Measurements from ENCODE around the gene CPEB3. TPM values are rescaled to one million over a fixed set of nuclear protein-coding genes. Genes with fewer than 3 reads are reported as not detected.
"Not testable (repeated sequence)": the region's sequence is repeated elsewhere in the genome, so short reads cannot be mapped to it uniquely, and the experiment has no call there.

Gene CPEB3
- total RNA-seq, 1 experiment from 2014 or later, result 0.62 TPM

- Histone ChIP-seq H3K27me3 (ENCODE audit: control insufficient read depth, insufficient read depth, low read length) (no peaks in the 10 kb centered on the region), H3K4me3 (ENCODE audit: insufficient read depth, low read depth, low read length) (no peak overlapping the region), H3K36me3 (replicated peaks; ENCODE audit: control insufficient read depth, insufficient read depth, low read length) (no peaks in the 10 kb centered on the region)
- no peak for DNase-seq
Measured at GRCh38 chr10:92162541-92162940, 128.3 kb downstream of the CPEB3 start.

DNA sequence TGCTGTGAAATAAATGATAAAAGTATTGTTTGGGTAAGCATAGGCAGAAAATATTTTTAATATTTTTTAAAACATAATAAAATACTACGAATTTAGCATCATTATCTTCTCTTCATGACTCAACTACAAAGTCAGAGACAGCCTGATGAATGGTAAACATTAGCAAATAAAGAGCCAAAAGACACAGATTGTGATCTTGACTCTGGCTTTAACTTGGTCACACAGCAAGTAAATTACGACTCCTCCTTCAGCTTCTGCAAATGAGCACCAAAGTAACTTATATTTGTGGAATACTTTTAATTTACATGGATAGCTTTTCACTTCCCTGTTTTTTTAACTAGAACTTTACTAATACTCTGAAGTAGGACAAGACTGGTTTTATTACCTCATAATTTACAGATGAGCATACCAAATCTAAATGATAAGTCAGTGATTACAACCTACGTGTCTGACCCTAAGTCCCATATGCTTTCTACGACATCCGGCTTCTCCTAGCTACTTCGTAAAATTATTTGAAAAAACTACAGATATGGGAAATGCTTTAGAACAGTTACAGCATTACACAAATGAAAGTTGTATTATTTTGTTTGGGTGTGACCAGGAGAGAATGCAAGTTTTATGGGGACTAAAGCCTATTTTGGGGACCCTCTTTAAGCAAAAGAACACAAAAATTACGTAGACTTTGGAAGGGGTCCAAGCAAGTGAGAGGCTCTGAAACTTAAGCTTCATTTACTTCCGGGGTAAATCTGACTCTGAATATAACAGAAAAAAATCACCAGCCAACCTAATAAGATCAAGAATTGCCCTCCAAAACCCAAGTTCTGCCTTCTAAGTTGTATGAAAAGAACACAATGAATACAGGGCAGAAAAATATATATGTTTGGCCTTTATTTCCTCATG is 133.8 kb downstream of the CPEB3 start:
- Histone ChIP-seq H3K36me3 (replicated peaks; ENCODE audit: control insufficient read depth, insufficient read depth, low read length) (no peaks in the 10 kb centered on the region), H3K27me3 (ENCODE audit: control insufficient read depth, insufficient read depth, low read length) (no peaks in the 10 kb centered on the region), H3K4me3 (ENCODE audit: insufficient read depth, low read depth, low read length) (no peak overlapping the region)
- DNase-seq, result no peak

- DNase-seq, result no peak
- H3K36me3 ChIP-seq (replicated peaks; ENCODE audit: control insufficient read depth, insufficient read depth, low read length), result no peaks in the 10 kb centered on the region
- no peaks in the 10 kb centered on the region for H3K27me3 ChIP-seq (ENCODE audit: control insufficient read depth, insufficient read depth, low read length)
- no peak overlapping the region for H3K4me3 ChIP-seq (ENCODE audit: insufficient read depth, low read depth, low read length)
Measured at GRCh38 chr10:92150823-92151222, 140.1 kb downstream of the CPEB3 start.

DNA sequence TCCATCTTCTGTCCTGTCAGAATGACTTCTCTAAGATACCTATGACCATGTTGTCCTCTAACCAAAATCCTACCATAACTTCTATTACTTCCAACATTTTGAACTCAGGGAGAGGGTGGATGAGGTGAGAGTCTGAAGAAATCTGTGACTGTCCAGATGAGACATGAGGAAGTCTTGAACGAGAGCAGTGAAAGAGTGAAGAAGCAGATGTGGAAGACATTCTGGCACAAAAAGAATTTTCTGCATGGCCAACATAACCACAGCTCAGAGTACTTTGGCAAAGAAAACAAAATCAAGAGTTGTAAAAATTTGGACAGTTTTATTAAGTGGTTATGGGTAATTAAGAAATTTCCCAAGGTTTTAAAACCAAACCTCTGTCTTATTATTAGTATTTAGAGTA is 141.6 kb downstream of the CPEB3 start:
- H3K4me3 ChIP-seq (ENCODE audit: insufficient read depth, low read depth, low read length), result no peak overlapping the region
- no peaks in the 10 kb centered on the region for H3K36me3 ChIP-seq (replicated peaks; ENCODE audit: control insufficient read depth, insufficient read depth, low read length)
- no peaks in the 10 kb centered on the region for H3K27me3 ChIP-seq (ENCODE audit: control insufficient read depth, insufficient read depth, low read length)
- DNase-seq, result no peak

DNA sequence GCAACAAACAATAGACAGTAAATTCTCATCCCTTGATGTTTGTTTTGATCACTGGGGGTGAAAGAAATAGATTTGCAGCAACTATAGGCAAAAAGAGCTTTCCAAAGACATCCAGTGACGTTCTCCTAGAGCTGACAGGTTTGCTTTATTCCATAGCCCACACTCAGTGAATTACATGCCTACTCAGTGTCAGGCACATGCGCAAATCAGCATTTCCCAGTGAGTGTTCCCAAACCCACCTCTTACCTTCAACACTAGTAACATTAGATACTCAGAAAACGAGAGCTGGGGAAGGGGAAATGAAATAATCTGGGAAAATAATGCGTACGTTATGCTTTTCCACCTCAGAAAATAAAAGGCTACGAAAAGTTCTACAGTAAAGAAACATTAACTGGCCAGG is 144.1 kb downstream of the CPEB3 start:
- no peaks in the 10 kb centered on the region for H3K27me3 ChIP-seq (ENCODE audit: control insufficient read depth, insufficient read depth, low read length)
- H3K36me3 ChIP-seq (replicated peaks; ENCODE audit: control insufficient read depth, insufficient read depth, low read length), result no peaks in the 10 kb centered on the region
- no peak overlapping the region for H3K4me3 ChIP-seq (ENCODE audit: insufficient read depth, low read depth, low read length)
- DNase-seq, result no peak

DNA sequence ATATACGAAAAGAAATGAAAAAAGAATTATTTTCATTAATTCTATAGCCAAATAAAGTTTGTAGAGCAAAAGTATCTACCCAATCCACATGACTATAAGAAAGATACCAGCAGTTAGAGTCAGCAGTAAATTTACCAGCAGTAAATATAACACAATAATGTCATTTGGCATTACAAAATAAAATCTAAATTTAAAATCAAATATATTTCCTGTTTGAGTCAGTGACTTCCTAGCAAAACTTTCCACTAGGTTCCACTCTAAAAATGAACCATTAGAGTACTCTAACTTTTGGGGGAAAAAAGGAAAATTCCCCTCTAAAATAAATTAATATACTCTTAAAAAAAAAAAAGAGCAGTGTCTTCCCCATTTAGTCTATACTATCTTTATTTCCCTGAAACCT is 144.8 kb downstream of the CPEB3 start:
- DNase-seq, result no peak
- Histone ChIP-seq H3K4me3 (ENCODE audit: insufficient read depth, low read depth, low read length) (no peak overlapping the region), H3K36me3 (replicated peaks; ENCODE audit: control insufficient read depth, insufficient read depth, low read length) (no peaks in the 10 kb centered on the region), H3K27me3 (ENCODE audit: control insufficient read depth, insufficient read depth, low read length) (no peaks in the 10 kb centered on the region)

DNA sequence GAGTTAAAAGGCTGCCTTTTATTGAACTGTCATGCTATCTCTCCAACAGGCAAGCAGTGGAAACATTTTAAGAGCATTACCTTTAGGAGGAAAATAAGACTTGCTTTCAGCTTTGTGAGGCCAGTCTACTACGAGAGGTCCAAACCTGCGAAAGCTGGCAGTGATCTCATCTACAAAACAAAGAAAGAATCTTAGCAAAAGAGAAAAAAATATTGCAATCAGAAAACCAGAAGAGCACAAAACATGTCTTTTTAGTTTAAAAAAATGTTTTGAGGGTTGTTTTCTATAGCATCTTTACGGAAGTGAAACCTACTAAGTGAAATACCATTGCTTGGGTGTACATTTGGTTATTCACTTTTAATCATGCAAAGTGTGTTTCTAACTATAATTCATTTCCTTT is 147.9 kb downstream of the CPEB3 start:
- H3K36me3 ChIP-seq (replicated peaks; ENCODE audit: control insufficient read depth, insufficient read depth, low read length), result no peaks in the 10 kb centered on the region
- no peak overlapping the region for H3K4me3 ChIP-seq (ENCODE audit: insufficient read depth, low read depth, low read length)
- H3K27me3 ChIP-seq (ENCODE audit: control insufficient read depth, insufficient read depth, low read length), result no peaks in the 10 kb centered on the region
- DNase-seq, result no peak

GRCh38 chr10:92142512-92142911 is 148.4 kb downstream of the CPEB3 start:
- H3K4me3 ChIP-seq (ENCODE audit: insufficient read depth, low read depth, low read length), result no peak overlapping the region
- DNase-seq, result no peak
- no peaks in the 10 kb centered on the region for H3K27me3 ChIP-seq (ENCODE audit: control insufficient read depth, insufficient read depth, low read length)

DNA sequence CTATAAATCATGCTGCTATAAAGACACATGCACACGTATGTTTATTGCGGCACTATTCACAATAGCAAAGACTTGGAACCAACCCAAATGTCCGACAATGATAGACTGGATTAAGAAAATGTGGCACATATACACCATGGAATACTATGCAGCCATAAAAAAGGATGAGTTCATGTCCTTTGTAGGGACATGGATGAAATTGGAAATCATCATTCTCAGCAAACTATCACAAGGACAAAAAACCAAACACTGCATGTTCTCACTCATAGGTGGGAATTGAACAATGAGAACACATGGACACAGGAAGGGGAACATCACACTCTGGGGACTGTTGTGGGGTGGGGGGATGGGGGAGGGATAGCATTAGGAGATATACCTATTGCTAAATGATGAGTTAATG is 149.7 kb downstream of the CPEB3 start:
- not testable (repeated sequence) for H3K36me3 ChIP-seq (replicated peaks; ENCODE audit: control insufficient read depth, insufficient read depth, low read length); DNase-seq; H3K4me3 ChIP-seq (ENCODE audit: insufficient read depth, low read depth, low read length); H3K27me3 ChIP-seq (ENCODE audit: control insufficient read depth, insufficient read depth, low read length)

More at GRCh38 chr10:92142512-92142911, 148.4 kb downstream of the CPEB3 start:
- no peaks in the 10 kb centered on the region for H3K36me3 ChIP-seq (replicated peaks; ENCODE audit: control insufficient read depth, insufficient read depth, low read length)

DNA sequence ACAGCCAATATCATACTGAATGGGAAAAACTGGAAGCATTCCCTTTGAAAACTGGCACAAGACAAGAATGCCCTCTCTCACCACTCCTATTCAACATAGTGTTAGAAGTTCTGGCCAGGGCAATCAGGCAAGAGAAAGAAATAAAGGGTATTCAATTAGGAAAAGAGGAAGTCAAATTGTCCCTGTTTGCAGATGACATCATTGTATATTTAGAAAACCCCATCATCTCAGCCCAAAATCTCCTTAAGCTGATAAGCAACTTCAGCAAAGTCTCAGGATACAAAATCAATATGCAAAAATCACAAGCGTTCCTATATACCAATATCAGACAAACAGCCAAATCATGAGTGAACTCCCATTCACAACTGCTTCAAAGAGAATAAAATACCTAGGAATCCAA is 156.8 kb downstream of the CPEB3 start:
- DNase-seq; H3K27me3 ChIP-seq (ENCODE audit: control insufficient read depth, insufficient read depth, low read length); H3K4me3 ChIP-seq (ENCODE audit: insufficient read depth, low read depth, low read length); H3K36me3 ChIP-seq (replicated peaks; ENCODE audit: control insufficient read depth, insufficient read depth, low read length): not testable (repeated sequence)

DNA sequence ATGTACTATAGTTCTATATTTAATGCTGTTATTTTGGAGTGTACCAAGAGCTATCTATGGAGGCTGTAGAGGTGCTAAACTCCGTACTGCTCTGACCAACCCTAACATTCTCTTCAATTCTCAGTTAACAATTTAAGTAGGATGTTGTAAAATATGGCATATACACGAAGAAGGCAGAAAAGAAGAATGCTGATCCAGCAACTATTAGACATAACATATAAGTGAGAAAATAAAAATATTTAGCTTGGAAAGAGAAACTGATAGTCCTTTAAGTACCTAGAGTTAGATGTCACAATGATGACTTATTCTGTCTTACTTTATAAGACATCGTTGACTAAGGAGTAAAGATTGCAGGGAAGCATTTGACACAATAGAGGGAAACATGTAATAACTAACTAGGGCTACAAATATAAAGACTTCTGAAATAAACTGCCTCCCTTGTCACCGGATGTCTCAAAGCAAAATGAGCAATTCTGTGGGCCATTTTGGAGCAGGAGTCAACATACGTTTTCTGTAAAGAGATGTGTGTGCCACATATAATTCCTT is 159.5 kb downstream of the CPEB3 start:
- H3K36me3 ChIP-seq (replicated peaks; ENCODE audit: control insufficient read depth, insufficient read depth, low read length), result no peaks in the 10 kb centered on the region
- DNase-seq, result no peak
- no peaks in the 10 kb centered on the region for H3K27me3 ChIP-seq (ENCODE audit: control insufficient read depth, insufficient read depth, low read length)
- no peak overlapping the region for H3K4me3 ChIP-seq (ENCODE audit: insufficient read depth, low read depth, low read length)

DNA sequence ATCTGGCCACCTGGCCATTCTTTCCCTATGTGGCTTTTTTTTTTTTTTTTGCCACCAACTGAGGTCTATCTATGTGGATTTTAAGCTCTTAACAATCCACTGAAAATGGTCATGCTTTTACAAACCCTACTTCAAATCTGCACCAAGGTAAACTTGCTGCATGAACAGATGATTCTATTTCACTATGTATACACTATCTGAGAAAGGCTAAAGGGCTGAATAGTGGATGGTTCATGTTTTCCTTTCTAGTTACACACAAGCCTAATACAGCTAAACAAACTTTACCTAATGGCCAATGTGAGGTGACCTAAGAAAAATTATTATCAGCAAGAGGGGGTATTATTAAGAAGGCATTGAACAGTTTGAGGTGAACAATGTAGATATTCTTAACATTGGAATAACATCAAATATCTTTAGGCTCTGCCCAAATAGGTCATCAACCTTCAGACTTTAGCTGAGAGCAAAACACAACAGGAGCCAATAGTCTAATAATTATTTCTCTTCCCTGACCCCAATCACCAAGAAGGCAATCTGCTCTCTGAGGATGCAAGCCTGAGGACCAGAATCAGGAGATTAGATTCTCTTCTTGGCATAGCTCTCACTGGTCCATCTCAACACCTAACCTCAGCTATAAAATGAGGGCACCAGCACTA is 160.1 kb downstream of the CPEB3 start:
- no peaks in the 10 kb centered on the region for H3K27me3 ChIP-seq (ENCODE audit: control insufficient read depth, insufficient read depth, low read length)
- no peak overlapping the region for H3K4me3 ChIP-seq (ENCODE audit: insufficient read depth, low read depth, low read length)
- DNase-seq, result no peak
- H3K36me3 ChIP-seq (replicated peaks; ENCODE audit: control insufficient read depth, insufficient read depth, low read length), result no peaks in the 10 kb centered on the region

GRCh38 chr10:92126100-92126650 is 164.7 kb downstream of the CPEB3 start:
- Histone ChIP-seq H3K27me3 (ENCODE audit: control insufficient read depth, insufficient read depth, low read length) (no peaks in the 10 kb centered on the region), H3K4me3 (ENCODE audit: insufficient read depth, low read depth, low read length) (no peak overlapping the region), H3K36me3 (replicated peaks; ENCODE audit: control insufficient read depth, insufficient read depth, low read length) (no peaks in the 10 kb centered on the region)
- DNase-seq, result no peak

DNA sequence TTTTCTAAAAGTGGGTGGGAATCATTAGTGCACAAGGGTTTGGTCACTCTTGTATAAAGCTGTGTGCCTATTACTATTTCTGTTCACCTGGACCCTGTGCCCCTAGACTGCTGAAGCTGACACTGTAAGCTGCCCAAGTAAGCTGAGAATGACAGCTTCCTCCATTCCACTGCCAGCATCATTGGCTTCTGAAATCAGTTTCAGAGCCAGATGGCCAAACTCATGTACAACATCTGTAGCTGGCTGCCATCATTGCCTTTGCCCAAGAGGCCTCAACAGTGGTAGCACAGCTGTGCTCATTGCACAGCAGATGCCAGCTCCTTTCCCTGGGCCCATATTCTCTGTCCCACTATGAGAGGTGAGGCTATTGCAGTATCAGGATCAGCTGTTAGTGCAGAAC is 165.7 kb downstream of the CPEB3 start:
- no peaks in the 10 kb centered on the region for H3K27me3 ChIP-seq (ENCODE audit: control insufficient read depth, insufficient read depth, low read length)
- no peak for DNase-seq
- no peaks in the 10 kb centered on the region for H3K36me3 ChIP-seq (replicated peaks; ENCODE audit: control insufficient read depth, insufficient read depth, low read length)
- H3K4me3 ChIP-seq (ENCODE audit: insufficient read depth, low read depth, low read length), result no peak overlapping the region
